Neural crest cell (in vitro differentiated cells): Measurements from ENCODE around the gene LSAMP. TPM values are rescaled to one million over a fixed set of nuclear protein-coding genes. Genes with fewer than 3 reads are reported as not detected.
A peak's percentile ranks its signal among the peaks of the same experiment; 100 is the strongest.

Source experiments
- DNase-seq: peaks from one replicate; pipeline ENCODE4 v3.0.0; 2021; ENCODE audit warnings: low read depth, mixed read lengths, low spot score
- H3K27ac Mint-ChIP-seq: one replicate; pipeline ENCODE4 v1.8.0; 2021; ENCODE audit warnings: mild to moderate bottlenecking, mixed read lengths; ENCODE audit not compliant: unreplicated experiment
- H3K27me3 Mint-ChIP-seq: 2 replicates; pipeline ENCODE4 v1.8.0; 2021; ENCODE audit warnings: low read depth, mild to moderate bottlenecking, mixed read lengths
- H3K36me3 Mint-ChIP-seq: 2 replicates; pipeline ENCODE4 v1.8.0; 2021; ENCODE audit warnings: low read depth, mild to moderate bottlenecking, mixed read lengths
- H3K4me1 Mint-ChIP-seq: 2 replicates; pipeline ENCODE4 v1.8.0; 2021; ENCODE audit warnings: mixed read lengths
- H3K4me3 Mint-ChIP-seq: one replicate; pipeline ENCODE4 v1.8.0; 2021; ENCODE audit warnings: mild to moderate bottlenecking, mixed read lengths
- H3K9me3 Mint-ChIP-seq: 2 replicates; pipeline ENCODE4 v1.8.0; 2021; ENCODE audit warnings: mixed read lengths
- CTCF ChIP-seq: fragments of 200-600 bp; sonication (generic); conservative IDR thresholded peaks from 2 replicates; pipeline ENCODE4 v1.5.0; 2021; ENCODE audit warnings: antibody characterized with exemption, mild to moderate bottlenecking
- total RNA-seq: library from RNA; stranded (reverse); gene quantifications from 2 replicates; pipeline ENCODE4 v1.2.1, GENCODE V29; 2021

LSAMP gene
- total RNA-seq, 1 donor from 2014 or later, result 36.7 TPM

- Mint-ChIP-seq H3K27ac (no peak overlapping the region), H3K27me3 (no peaks in the 10 kb centered on the region), H3K4me1 (peaks cover 7% of the 10 kb centered on the region), H3K4me3 (no peak overlapping the region), H3K9me3 (no peaks in the 10 kb centered on the region), H3K36me3 (no peaks in the 10 kb centered on the region)
- DNase-seq, result no peak
- TF ChIP-seq CTCF, result no peak
These were observed 617.8 kb downstream of the LSAMP start for GRCh38 chr3:115827495-115827894.

DNA sequence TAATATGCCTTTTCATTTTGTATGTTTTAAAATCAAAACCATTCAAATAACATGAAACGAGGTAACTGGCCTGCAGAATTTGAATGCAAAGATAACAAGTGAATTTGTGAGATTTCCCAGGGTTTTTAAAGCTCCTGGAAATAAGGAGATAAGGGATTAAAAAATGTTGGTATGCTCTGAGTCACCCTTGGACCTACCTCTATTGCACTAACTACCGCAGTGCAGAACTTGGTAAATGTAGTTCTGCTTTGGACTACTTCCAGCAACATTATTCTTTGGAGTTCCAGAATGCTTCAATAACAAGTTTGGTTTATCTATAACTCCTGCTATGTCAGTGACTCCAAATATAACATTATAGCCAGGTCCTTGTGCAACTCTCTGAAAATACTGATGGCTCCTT, 620.2 kb downstream of the LSAMP start:
- no peak for DNase-seq
- Mint-ChIP-seq H3K4me3 (no peak overlapping the region), H3K36me3 (no peaks in the 10 kb centered on the region), H3K9me3 (no peaks in the 10 kb centered on the region), H3K4me1 (no peaks in the 10 kb centered on the region), H3K27ac (no peak overlapping the region), H3K27me3 (no peaks in the 10 kb centered on the region)
- no peak for TF ChIP-seq CTCF

GRCh38 chr3:115823083-115823482, 622.2 kb downstream of the LSAMP start:
- Mint-ChIP-seq H3K27ac (no peak overlapping the region), H3K4me3 (no peak overlapping the region), H3K27me3 (no peaks in the 10 kb centered on the region), H3K9me3 (no peaks in the 10 kb centered on the region), H3K36me3 (no peaks in the 10 kb centered on the region), H3K4me1 (no peaks in the 10 kb centered on the region)
- no peak for DNase-seq
- TF ChIP-seq CTCF, result no peak

GRCh38 chr3:115822579-115822978, 622.7 kb downstream of the LSAMP start:
- no peak for TF ChIP-seq CTCF
- DNase-seq, result no peak
- H3K4me1 Mint-ChIP-seq, result no peaks in the 10 kb centered on the region

GRCh38 chr3:115819785-115820384, 625.4 kb downstream of the LSAMP start:
- peak; percentile 64 for DNase-seq
- Mint-ChIP-seq H3K36me3 (no peaks in the 10 kb centered on the region), H3K27me3 (no peaks in the 10 kb centered on the region), H3K4me3 (no peak overlapping the region), H3K27ac (no peak overlapping the region), H3K9me3 (no peaks in the 10 kb centered on the region), H3K4me1 (no peaks in the 10 kb centered on the region)
- TF ChIP-seq CTCF, result peak; percentile 99

More at GRCh38 chr3:115822579-115822978, 622.7 kb downstream of the LSAMP start:
- H3K4me3 Mint-ChIP-seq, result no peak overlapping the region
- no peaks in the 10 kb centered on the region for H3K27me3 Mint-ChIP-seq
- no peaks in the 10 kb centered on the region for H3K36me3 Mint-ChIP-seq
- H3K27ac Mint-ChIP-seq, result no peak overlapping the region
- H3K9me3 Mint-ChIP-seq, result no peaks in the 10 kb centered on the region
